Occipital lobe (tissue), 2 donors: ENCODE results near the gene CDH13. TPM values are rescaled to one million over a fixed set of nuclear protein-coding genes. Genes with fewer than 3 reads are reported as not detected.

Source experiments
- DNase-seq: peaks from one replicate; lab custom pipeline; 2025; lab: John Stamatoyannopoulos, UW
- total RNA-seq: library from RNA; depleted of rRNA; stranded (reverse); fragments of >200 nt; gene quantifications from one replicate; pipeline ENCODE4 v1.2.3, GENCODE V29; 2014

The CDH13 gene
- total RNA-seq, 1 donor from 2014 or later = 27.3 TPM

DNA sequence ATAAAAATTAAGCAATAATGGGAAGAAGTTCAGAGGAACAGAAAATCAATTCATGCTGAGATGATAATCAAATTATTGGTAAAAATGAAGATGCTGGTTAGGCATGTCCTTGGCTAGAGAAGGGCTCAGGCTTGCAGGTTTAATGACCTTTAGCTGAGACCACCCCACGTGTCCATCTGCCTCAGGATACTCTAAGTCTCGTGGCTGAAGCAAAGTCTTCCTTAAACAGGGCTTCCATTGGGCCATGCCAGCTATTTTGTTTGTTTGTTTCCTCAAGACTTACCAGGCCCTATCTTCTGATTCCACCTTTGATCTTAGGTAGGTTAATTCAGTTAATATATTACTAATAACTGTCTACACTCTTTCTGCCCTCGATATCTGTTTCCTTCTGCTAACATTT, 366.0 kb downstream of the CDH13 start:
- DNase-seq = no peak

GRCh38 chr16:82993415-82993814, 366.6 kb downstream of the CDH13 start:
- no peak for DNase-seq

DNA sequence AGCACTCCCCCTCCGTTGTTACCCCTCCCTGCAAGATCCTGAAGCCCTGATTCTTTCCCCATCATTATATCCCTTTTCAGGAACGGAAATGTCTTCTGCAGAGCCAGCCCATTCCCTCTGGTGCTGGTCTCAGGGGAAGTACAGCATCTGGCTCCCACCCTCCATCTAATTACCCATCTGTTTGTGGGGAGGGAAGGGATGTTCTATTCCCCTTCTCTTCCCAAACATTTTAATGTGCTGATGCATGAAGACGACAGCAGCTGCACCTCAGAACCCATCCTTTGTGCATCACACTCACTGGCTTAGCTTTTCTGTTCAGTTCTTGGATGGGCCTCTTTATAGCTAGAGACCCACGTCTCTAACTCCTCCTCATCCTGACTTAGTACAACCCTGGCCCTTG, 367.2 kb downstream of the CDH13 start:
- DNase-seq = no peak

GRCh38 chr16:82995286-82995923, 368.6 kb downstream of the CDH13 start:
- no peak for DNase-seq

GRCh38 chr16:82995924-82996441, 369.2 kb downstream of the CDH13 start:
- DNase-seq = no peak

- DNase-seq = no peak
Measured at GRCh38 chr16:82996814-82997213, 370.0 kb downstream of the CDH13 start.

DNA sequence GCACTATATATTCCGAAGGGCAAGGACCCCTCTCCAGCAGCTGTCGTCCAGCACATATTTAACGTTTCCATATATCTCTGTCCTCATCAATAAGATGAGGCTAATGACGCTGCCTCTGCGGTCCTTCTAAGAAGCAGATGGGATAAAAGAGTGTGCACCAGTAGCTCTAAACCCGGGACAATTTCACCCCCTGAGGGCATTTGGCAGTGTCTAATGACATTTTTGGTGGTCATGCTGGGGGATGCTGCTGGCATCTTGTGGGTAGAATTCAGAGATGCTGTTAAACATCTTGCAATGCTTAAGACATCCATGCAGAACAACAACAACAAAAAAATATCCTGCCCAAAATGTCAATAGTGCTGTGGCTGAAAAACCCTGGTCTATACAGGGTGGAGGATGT, 372.9 kb downstream of the CDH13 start:
- no peak for DNase-seq

DNA sequence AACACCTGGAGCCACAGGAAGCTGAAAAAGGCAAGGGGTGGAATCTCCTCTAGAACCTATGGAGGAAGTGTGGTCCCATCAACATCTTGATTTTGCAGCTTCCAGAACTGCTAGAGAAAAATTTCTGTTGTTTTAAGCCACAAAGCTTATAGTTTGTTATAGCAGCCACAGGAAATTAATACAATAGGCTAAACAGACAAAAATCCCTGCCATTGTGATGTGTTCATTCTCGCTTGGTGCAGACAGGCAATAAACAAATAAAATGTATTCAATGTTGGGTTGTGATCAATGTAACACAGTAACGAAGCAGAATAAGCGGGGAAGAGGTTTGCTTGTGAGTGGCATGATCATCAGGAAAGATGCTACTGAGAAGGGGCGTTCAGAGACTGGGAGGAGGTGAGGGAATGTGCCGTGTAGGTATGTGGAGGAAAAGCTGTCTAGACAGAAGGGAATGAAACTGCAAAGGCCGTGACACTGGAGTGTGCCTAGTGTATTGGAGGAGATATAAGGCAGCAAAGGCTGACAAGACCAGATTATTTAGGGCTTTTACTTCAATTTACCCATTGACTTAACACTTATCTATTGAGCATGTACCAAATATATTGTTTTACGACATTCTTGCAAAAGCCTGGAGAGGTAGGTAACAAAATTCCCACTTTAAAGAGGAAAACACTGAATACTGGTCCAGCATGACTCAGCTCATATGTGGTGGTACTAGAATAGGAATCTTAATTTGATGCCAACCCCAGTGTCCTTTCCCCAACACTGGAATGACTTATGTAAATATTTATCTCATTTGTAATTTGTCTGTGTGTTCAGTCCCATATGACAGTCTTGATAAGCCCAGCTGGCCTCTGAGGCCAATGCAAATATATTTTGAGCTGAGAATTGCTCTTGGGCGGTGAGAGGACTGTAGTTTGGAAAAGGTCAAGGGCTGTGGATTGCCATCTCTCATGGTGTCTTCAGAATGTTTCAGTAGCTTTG, 375.9 kb downstream of the CDH13 start:
- DNase-seq = no peak

DNA sequence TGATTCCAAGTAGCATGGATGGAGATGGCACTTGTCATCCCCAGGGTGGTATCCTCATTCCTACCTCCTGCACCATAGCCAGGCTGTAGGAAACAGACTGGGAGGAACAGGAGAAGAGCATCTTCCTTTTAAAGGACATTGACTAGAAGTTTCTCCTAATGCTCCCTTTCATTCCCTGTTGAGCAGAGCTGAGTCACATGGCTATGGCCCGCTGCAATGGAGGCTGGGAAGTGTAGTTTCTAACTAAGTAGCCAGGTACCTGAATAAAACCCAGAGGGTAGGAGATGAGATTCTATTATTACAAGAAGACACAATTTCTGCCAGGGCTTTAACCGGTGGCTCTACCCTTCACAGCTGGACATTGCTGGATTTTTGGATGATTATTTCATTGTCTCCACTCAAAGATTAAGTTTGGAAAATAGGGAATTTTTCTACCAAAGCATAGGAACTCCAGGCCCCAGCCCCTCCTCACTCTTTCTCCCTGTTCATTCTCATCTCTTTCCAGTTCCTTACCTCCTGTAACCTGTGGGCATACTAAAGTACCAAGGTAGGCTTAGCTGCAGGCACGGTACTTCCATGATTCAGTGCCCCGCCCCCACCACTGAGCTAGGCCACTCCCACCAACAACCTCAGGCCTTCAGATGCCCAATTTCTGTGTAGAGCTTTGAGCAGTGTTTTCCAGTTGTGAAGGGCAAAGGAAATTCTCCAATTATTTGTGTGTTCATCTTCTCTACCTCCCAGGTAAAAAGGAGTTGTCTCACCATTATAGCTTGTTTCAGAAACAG, 378.3 kb downstream of the CDH13 start:
- no peak for DNase-seq

- DNase-seq = no peak
Measured at GRCh38 chr16:83005653-83006160, 378.9 kb downstream of the CDH13 start.

DNA sequence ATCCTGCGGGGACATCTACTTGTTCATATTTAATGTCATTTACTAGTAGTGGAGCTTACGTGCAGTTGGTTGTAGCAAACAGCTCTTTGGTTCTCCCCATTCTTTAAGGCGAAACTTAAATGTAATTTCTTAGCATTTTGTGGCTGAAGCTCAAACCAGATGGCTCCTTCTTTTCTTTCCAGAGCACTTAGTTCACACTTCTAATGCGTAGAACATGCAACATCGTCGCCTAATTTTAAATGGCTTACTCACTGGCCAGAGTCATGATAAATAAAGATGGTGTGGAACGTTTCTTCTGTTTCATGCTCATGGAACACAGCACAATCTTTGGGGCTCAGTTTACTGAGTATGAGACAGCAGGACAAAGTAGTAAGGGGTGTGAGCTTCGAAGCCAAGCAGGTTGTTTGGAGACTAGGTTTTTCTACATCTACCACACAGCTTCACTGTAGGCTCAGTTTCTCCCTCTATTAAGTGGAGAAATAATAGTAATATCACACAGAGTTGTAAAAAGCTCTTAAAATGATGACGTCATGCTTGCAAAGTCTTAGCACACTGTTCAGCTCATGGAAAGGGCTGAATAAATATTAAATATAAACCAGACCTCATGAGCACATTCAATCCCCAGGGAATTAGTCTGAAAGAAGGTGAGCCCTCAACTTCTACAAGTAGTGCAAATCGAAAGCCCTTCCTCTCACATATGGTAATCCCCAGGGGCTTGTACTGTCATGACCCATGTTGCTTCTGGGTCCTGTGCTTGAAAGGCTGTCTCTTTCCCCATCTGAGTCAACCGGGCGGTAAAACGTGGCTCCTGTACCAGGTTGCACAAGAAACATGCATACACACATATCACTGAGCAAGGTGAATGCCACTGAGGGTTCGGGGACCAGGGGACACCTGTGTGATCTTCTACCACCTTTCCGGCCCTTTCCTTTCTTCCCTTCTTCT, 384.3 kb downstream of the CDH13 start:
- no peak for DNase-seq

DNA sequence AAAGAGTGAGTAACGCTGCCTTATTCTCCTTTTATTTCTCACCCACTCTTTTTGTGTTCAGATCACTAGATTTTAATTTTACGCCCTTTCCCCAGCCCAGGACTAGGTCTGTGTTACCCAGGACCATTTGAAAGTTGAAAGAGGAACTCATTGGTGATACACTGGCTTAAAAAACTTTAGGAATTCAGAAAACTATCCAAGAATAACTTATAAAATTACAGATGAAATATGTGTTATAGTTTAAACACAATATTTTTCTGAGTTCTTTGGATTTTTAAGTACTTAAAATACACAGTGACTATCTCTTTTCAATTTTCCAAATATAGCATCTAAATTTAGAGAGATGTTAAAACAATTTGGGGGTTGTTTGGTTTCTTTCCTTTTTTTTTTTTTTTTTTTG, 385.2 kb downstream of the CDH13 start:
- DNase-seq = no peak

DNA sequence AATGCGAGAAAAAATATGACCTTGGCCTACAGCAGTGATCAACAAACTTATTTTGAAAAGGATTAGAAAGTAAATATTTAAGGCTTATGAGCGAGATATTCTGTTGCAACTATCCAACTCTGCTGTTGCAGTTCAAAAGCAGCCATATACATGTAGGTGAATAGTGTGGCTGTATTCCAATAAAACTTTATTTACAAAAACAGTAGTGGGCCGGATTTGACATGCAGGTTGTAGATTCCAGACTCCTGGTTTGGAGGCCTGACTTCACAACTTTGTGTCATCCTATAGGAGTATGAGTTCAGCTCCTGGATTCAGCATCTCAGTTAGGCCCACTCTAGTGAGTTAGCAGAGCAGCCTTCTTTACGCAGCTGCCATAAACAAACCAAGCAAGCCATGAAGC, 386.3 kb downstream of the CDH13 start:
- no peak for DNase-seq

DNA sequence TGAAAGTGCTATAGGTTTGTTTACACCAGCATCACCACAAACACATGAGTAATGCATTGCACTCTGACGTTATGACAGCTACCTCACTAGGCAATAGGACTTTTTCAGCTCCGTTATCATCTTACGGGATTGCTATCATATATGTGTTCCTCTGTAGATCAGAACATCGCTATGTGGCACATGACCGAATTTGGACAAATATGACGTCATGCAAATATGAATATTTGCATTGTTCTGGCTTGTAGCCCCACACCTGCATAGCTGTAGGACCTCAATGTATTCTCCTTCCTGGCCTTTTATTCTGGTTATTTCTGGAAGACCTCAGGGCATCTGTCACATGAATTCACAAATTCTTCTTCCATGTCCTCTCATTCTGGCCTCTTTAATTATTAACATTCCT, 393.2 kb downstream of the CDH13 start:
- no peak for DNase-seq

- DNase-seq = no peak
Measured at GRCh38 chr16:83021045-83021444, 394.3 kb downstream of the CDH13 start.

- no peak for DNase-seq
Measured at GRCh38 chr16:83021746-83022145, 395.0 kb downstream of the CDH13 start.

DNA sequence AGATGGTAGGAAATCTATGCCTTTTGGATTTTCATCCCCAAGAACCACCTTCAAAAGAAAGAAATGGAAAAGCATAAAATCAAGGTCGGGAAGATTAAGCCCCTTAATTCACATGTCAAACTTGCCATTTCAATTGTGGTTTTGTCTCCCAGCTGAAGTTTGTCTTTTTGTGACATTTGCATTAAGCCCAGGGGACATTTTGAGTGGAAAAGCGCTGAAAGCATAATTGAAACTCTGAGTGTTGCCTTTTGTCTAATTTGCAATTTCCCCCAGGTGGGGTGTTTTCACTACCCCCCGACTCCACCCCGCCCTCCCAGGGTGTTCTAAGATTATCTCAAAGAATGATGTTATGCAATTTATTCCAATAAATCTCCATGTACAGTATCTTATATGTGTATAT, 396.2 kb downstream of the CDH13 start:
- DNase-seq = no peak

- DNase-seq = no peak
Measured at GRCh38 chr16:83023640-83024039, 396.9 kb downstream of the CDH13 start.

- DNase-seq = no peak
Measured at GRCh38 chr16:83027973-83028372, 401.2 kb downstream of the CDH13 start.

DNA sequence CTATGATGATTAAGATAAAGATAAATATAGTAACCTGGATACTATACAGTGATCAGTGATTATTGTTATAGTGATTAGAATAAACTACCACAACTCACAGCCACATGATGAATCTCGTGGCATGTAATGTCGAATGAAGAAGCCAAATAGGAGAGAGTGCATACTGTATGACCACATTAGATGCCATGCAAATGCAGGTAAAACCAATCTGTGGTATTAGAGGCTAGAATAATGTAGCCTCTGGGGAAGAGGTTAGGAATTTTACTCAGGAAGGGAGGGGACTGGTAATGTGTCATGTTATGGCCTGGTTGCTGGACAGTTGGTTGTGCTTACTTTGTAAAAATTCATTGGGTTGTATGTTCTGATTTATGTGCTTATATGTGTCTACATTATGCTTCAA, 402.7 kb downstream of the CDH13 start:
- no peak for DNase-seq
